NCI-H1436 (cell line): ENCODE data around the gene FGF13.

Source experiments
- DNase-seq: peaks from one replicate; lab custom pipeline; 2025; lab: John Stamatoyannopoulos, UW

Gene FGF13

GRCh38 chrX:138711399-138712347 is at the start of gene FGF13:
TSS of gene FGF13 (minus strand) at chrX:138711717. CDS start at chrX:138711003, 714 bp downstream.
- no peak for DNase-seq

DNA sequence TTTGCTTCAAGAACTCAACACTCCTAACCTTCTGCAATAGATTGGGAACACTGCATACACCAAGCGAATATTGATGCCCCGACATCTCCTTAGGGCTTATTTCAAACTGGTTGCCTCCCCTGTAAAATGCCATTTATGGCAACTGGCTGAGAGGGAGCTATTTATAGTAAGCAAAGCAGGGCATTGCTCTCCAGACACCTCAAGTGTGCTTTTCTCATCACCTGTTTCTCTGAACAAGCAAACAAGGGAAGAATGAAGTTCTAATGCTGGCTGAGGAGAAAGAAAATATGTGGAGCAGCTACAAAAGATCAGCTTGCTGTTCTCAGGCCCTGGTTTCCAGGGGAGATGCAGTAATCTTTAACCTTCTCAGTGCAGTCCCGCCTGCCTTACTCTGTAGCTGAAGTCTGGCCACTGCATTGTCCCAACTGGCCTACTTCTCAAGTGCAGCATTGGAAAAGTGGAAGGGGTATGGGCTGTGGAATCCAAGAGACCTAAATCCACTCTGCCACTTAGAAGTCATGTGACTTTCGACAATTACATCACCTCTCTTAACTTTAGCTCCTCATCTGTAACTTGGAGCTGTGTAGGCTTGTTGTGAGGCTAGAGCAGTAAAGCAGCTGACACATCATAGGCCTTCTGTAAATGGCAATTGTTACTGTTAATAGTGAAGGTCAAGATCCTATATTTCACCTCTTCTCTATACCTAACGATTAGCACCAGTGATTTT is 47.9 kb upstream of the FGF13 start:
- no peak for DNase-seq

GRCh38 chrX:138756234-138756633 is 44.7 kb upstream of the FGF13 start:
- no peak for DNase-seq

DNA sequence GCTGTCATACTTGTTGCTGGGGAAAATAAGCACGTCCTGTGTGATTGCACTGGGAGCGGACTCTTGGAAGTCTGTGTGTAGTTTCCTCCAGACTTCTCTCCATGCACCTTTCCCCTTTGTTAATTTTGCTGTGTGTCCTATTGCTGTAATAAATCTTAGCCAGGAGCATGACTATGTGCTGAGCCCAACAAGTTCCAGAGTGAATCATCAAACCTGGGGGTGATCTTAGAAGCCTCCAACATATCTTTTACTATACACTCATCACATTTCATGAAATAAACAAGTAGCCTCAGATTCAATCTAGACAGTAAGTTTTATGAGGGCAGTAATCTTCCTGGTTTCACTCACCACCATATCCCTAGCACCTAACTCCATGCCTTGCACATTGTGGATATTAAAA is 43.3 kb upstream of the FGF13 start:
- no peak for DNase-seq

DNA sequence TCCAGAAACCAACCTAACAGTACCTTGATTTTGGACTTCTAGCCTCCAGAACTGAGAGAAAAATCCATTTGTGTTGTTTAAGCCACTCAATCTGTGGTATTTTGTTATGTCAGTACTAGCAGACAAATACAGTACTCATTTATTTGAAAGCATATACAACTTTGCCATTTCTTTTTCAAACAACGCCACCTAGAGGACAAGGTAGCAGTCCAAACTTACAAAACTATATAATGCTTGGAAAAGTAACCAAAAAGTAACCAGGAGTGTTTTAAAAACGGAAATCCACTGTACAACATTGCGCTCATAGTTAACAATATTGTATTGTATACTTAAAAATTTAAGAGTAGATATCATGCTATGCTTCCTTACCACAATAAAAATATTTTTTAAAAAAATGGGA is 37.0 kb upstream of the FGF13 start:
- DNase-seq, result no peak

- peak; percentile 15 for DNase-seq
Observed at GRCh38 chrX:138745196-138745595, 33.7 kb upstream of the FGF13 start.

DNA sequence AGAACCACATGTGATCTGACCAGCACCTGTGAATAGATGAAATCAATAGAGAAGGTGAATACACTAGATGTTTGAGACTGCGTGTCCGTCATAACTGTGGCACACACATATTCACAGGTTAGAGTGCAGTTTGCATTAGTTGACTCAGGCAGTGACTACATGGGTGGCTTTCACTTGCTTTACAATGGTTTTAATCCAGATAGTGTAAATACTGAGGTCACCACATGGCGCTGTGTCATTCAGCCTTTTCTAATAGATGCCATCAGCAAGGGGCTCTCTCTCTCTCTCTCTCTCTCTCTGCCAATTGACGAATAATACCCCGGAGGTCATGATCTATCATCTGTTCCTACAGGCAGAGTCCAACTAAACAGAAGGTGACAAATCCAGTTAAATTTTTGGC is 30.7 kb upstream of the FGF13 start:
- no peak for DNase-seq

GRCh38 chrX:138740341-138740740 is 28.8 kb upstream of the FGF13 start:
- no peak for DNase-seq

GRCh38 chrX:138723301-138723700 is 11.8 kb upstream of the FGF13 start:
- DNase-seq, result no peak

GRCh38 chrX:138719396-138719795 is 7.9 kb upstream of the FGF13 start:
- no peak for DNase-seq

GRCh38 chrX:138718941-138719340 is 7.4 kb upstream of the FGF13 start:
- no peak for DNase-seq

- DNase-seq, result no peak
Observed at GRCh38 chrX:138710866-138711341, 613 bp downstream of the FGF13 start.

DNA sequence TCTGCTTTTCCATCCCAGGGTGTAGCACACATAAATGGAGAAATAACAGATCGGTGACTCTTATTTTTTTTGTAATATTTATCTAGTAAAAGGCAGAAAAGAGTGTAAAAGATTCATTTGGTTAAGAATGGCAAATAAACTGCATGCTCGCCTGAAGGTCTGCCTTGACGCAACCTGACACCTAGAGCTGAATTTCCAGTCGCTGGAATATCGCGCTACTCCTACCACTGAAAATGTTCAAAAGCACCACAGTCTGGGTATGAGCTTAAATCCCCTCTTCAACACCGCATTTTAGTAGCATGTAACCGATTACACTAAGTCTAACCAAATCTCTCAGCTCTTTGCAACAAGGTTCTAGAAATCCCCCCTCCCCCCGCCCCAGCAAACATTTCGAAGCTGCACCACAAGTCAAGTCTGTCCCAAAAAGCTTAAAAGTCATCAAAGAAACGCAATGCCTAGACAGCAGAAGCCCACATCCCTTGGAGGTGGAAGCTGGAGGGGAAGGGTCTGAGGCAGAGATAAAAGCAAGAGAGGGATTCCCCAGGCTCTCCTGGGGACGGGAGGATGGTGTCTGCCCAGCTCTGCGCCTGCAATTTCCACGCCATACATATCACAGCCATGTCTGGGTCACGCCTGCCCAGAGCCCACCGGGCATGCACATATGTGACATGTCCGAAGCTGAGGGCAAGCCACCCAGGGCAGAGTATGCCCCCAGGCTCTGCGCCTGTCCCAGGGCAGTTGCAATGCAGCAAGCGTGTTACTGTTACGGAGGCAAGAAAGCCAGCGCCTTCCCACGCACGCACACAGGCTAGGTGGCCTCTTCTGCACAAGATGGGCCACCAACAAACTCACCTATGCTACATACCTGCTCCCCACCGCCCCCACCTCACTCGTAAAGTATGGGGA is 1.4 kb downstream of the FGF13 start:
- DNase-seq, result no peak

GRCh38 chrX:138708268-138708667 is 3.2 kb downstream of the FGF13 start:
- DNase-seq, result no peak

DNA sequence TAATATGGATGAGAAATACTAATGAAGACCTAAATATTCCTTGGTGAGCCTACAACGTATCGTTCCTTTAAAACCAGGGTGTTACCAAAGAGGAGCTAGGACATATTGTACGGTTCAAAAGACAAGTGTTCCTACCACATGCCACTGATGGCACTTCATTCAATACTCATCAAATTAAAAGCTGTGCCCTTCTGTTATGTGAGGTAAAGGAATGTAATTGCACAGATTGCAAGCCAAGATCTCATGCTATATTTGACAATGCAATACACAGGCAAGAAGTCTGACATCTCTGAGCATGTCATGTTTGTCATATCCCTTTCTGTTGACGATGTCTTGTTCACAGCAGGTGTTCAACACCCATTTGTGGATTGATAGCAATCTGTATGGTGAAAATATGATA is 6.9 kb downstream of the FGF13 start:
- no peak for DNase-seq

DNA sequence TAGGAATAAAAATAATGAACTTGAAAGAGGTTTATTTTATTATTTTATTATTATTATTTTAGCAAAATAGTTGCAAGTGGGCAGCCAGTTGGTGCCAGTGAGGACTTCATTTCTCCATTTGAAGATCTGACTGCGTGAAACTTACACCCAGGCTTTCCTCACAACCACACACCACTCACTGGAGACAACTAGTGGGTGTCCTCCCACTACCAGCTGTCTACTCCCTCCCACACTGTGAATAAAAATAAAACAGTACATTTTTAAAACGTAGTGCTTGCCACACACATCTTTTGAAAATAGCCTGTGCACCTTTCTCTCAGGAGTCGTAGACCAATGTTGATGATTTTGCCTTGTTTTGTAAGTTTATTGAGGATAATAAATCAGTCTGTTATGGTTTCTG is 7.4 kb downstream of the FGF13 start:
- no peak for DNase-seq

- no peak for DNase-seq
Observed at GRCh38 chrX:138692591-138692990, 18.9 kb downstream of the FGF13 start.

DNA sequence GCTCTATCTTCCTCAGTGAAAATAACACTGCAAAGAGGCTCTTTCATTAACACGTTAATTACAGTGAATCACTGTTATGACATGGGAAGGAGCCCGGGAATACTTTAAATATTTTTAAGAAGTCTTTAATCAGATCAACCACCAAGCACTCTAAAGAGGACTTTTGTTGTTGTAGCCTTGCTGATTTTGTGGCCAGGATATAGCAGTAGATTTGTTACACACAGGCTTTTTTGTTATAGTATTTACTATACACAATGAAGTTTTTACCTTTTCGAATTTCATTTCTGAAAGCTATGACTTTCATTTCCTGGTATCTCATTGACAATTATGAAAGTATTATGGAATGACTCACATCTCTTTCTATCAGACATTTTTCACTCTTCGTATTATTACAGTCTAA is 20.3 kb downstream of the FGF13 start:
- no peak for DNase-seq

DNA sequence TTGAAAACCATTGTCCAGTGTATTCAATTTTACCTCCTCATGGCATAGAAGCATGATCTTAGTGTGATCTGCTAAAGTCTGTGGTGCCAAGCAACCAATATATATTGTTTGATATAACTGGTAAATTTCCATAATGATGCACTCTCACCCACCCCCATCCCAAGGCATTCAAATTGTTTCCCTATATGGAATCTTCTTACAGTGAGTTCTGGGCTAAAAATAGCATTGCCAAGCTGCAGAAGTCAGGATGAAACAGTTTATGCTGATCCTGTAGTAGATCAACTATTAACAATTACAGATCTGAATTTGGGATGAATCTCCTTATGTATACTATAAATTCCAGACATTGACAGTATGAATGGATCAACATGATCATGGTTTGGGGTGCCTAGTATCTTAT is 20.9 kb downstream of the FGF13 start:
- DNase-seq, result no peak

DNA sequence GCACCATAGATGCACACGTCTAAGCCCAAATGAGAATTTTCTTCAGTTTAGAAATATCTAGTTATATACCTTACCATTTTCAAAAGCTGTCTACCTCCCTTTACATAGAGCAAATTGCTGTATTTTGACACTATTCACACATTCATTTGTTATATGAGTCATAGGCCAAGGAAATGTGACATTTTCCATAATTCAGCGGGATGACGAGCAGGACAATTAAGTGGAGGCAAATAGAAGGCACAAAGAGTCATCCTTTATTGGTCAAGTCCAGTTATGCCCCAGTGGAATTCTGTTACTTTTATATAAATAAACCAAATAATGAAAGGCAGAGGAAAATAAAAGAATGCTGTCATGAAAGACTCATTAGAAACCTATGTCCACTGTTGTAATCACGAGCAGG is 27.9 kb downstream of the FGF13 start:
- no peak for DNase-seq

- no peak for DNase-seq
Observed at GRCh38 chrX:138669693-138670092, 41.8 kb downstream of the FGF13 start.

- DNase-seq, result no peak
Observed at GRCh38 chrX:138664466-138664865, 47.1 kb downstream of the FGF13 start.
